Hepatocyte (in vitro differentiated cells): ENCODE measurements around the gene PPP1R3C.

Source experiments
- EZH2 ChIP-seq: fragments of 200-600 bp; sonication (generic); IDR thresholded peaks from 2 replicates; pipeline ENCODE4 v1.6.1; 2016; ENCODE audit warnings: antibody characterized with exemption, mild to moderate bottlenecking, borderline replicate concordance
- EZH2phosphoT487 ChIP-seq: fragments of 200-600 bp; sonication (generic); IDR thresholded peaks from one replicate; pipeline ENCODE4 v1.6.1; 2018; ENCODE audit warnings: antibody characterized with exemption, mild to moderate bottlenecking, low read depth, moderate library complexity; ENCODE audit not compliant: unreplicated experiment, severe bottlenecking
- TF ChIP-seq, protein P1 (sequence below): fragments of 200-600 bp; sonication (generic); IDR thresholded peaks from 2 replicates; pipeline ENCODE4 v1.5.1; 2016; ENCODE audit warnings: antibody characterized with exemption, mild to moderate bottlenecking; ENCODE audit not compliant: poor library complexity

DNA sequence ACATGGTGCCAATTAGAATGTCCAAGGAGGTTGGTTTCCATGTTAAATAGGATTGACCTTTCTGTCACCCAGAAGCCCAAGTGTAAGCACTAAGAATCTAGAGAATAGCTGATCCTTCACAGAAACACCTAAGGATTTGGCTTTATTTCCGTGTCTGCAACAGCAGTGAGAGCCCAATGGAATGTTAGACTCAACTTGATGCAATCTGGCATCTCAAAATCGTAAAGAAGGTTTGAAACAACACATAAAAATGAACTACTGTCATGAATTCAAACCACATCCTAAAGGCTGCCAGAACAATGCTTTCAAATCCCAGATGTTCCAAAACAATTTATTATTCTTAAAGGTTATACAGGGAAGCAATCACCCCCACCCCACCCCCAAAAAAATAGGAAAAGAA is 18.6 kb downstream of the PPP1R3C start:
- TF ChIP-seq EZH2 = no peak
- TF ChIP-seq, protein P1, sequence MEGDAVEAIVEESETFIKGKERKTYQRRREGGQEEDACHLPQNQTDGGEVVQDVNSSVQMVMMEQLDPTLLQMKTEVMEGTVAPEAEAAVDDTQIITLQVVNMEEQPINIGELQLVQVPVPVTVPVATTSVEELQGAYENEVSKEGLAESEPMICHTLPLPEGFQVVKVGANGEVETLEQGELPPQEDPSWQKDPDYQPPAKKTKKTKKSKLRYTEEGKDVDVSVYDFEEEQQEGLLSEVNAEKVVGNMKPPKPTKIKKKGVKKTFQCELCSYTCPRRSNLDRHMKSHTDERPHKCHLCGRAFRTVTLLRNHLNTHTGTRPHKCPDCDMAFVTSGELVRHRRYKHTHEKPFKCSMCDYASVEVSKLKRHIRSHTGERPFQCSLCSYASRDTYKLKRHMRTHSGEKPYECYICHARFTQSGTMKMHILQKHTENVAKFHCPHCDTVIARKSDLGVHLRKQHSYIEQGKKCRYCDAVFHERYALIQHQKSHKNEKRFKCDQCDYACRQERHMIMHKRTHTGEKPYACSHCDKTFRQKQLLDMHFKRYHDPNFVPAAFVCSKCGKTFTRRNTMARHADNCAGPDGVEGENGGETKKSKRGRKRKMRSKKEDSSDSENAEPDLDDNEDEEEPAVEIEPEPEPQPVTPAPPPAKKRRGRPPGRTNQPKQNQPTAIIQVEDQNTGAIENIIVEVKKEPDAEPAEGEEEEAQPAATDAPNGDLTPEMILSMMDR = no peak
- TF ChIP-seq EZH2phosphoT487 = no peak
